8988T (cell line): ENCODE data around the gene ANKS1B.

Source experiments
- DNase-seq: peaks from one replicate; pipeline ENCODE4 v3.0.0; 2011

The ANKS1B gene

GRCh38 chr12:99959549-99960170 is 25.1 kb downstream of the ANKS1B start:
- DNase-seq: no peak

- no peak for DNase-seq
Measured at GRCh38 chr12:99957866-99958466, 26.8 kb downstream of the ANKS1B start.

- DNase-seq: no peak
Measured at GRCh38 chr12:99954724-99955123, 30.0 kb downstream of the ANKS1B start.

- no peak for DNase-seq
Measured at GRCh38 chr12:99948370-99948769, 36.4 kb downstream of the ANKS1B start.

GRCh38 chr12:99946131-99946530 is 38.6 kb downstream of the ANKS1B start:
- DNase-seq: no peak

- DNase-seq: no peak
Measured at GRCh38 chr12:99935608-99936007, 49.1 kb downstream of the ANKS1B start.

GRCh38 chr12:99926511-99927169 is 58.1 kb downstream of the ANKS1B start:
- no peak for DNase-seq

GRCh38 chr12:99920353-99920960 is 64.3 kb downstream of the ANKS1B start:
- DNase-seq: no peak

- no peak for DNase-seq
Measured at GRCh38 chr12:99917711-99918402, 66.9 kb downstream of the ANKS1B start.

- DNase-seq: no peak
Measured at GRCh38 chr12:99916555-99916954, 68.2 kb downstream of the ANKS1B start.

- DNase-seq: peak; percentile 7
Measured at GRCh38 chr12:99915251-99916082, 69.3 kb downstream of the ANKS1B start.

GRCh38 chr12:99914206-99914605 is 70.5 kb downstream of the ANKS1B start:
- no peak for DNase-seq

- no peak for DNase-seq
Measured at GRCh38 chr12:99911967-99912366, 72.8 kb downstream of the ANKS1B start.

- no peak for DNase-seq
Measured at GRCh38 chr12:99911081-99911480, 73.7 kb downstream of the ANKS1B start.

GRCh38 chr12:99910342-99910741 is 74.4 kb downstream of the ANKS1B start:
- DNase-seq: no peak

GRCh38 chr12:99906786-99907579 is 77.8 kb downstream of the ANKS1B start:
- no peak for DNase-seq

- no peak for DNase-seq
Measured at GRCh38 chr12:99901181-99901580, 83.6 kb downstream of the ANKS1B start.

- DNase-seq: no peak
Measured at GRCh38 chr12:99898645-99899044, 86.1 kb downstream of the ANKS1B start.

- DNase-seq: no peak
Measured at GRCh38 chr12:99879439-99879838, 105.3 kb downstream of the ANKS1B start.

- no peak for DNase-seq
Measured at GRCh38 chr12:99875081-99875480, 109.7 kb downstream of the ANKS1B start.

- no peak for DNase-seq
Measured at GRCh38 chr12:99870085-99870484, 114.7 kb downstream of the ANKS1B start.

GRCh38 chr12:99861731-99862130 is 123.0 kb downstream of the ANKS1B start:
- DNase-seq: no peak
